ENCODE results near the gene NEUROD1.

Gene NEUROD1

DNA sequence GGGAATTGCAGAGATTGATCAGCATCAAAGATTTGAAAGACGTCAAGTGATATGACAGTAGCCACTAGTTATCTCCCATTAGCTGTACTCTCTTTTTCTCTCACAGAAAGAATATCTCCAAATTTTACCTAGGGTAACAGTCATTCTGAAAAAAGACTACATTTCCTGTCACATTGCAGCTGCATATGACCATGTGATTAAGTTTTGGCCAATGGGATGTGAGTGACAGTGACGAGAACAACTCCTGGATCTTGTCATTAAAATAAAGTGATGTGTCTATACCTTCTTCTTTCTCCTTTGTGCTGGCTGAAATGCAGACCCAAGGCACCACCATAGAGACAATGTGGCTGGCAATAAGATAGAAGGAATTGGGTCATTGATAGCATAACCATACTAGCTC lies 10.5 kb upstream of the NEUROD1 start:
- H3K9me3 ChIP-seq (ENCODE audit: control insufficient read depth in 2 of 2, low read length in 2 of 2) = no peaks in the 10 kb centered on the region
- H3K4me3 ChIP-seq (ENCODE audit: low read length in 2 of 2) = no peak overlapping the region
- H3K27me3 ChIP-seq (ENCODE audit: control insufficient read depth in 1 of 2, insufficient read depth in 2 of 2, low read length in 2 of 2) = peaks cover 3 to 5% of the 10 kb centered on the region in 2 donors
- no peaks in the 10 kb centered on the region for H3K36me3 ChIP-seq (ENCODE audit: control insufficient read depth in 2 of 2, insufficient read depth in 2 of 2, low read length in 2 of 2)
- no peak overlapping the region for H3K27ac ChIP-seq (ENCODE audit: low read length)
- no peaks in the 10 kb centered on the region for H3K4me1 ChIP-seq (ENCODE audit: control insufficient read depth, insufficient read depth, low read length)
- no peak overlapping the region for H3K9ac ChIP-seq (ENCODE audit: low read length in 2 of 2)

DNA sequence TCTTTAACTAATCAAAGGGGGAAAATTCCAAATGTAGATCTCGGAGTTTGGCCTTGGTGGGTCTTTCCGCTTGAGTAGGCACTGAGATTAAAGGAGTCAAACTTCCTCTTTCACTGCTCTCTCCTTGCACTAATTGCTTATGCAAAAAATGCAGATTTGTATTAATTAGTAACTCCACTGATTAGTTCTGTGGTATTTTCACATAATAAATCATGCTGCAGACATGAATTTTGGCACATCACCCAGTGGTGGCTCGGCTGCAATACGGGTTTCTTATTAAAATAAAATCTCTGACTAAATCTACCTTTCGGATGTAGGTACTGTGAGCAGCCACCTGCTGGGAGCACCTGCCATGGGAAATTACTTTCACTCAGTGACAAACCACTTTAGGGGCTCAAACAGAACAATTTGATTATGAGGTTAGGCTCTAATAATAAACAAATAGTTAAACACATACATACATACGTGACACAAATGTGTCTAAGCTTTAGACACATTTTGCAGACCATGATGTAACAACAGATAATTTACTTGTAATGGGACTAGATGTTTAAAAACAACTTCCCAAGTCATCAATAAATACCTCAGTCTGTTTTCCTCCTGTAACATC lies 6.4 kb upstream of the NEUROD1 start:
- Histone ChIP-seq H3K9ac (ENCODE audit: low read length in 2 of 2) (no peak overlapping the region), H3K4me1 (ENCODE audit: control insufficient read depth, insufficient read depth, low read length) (peaks cover 13% of the 10 kb centered on the region), H3K9me3 (ENCODE audit: control insufficient read depth in 2 of 2, low read length in 2 of 2) (no peaks in the 10 kb centered on the region), H3K4me3 (ENCODE audit: low read length in 2 of 2) (no peak overlapping the region), H3K27ac (ENCODE audit: low read length) (no peak overlapping the region), H3K36me3 (ENCODE audit: control insufficient read depth in 2 of 2, insufficient read depth in 2 of 2, low read length in 2 of 2) (no peaks in the 10 kb centered on the region), H3K27me3 (ENCODE audit: control insufficient read depth in 1 of 2, insufficient read depth in 2 of 2, low read length in 2 of 2) (peaks cover 38 to 42% of the 10 kb centered on the region in 2 donors)

DNA sequence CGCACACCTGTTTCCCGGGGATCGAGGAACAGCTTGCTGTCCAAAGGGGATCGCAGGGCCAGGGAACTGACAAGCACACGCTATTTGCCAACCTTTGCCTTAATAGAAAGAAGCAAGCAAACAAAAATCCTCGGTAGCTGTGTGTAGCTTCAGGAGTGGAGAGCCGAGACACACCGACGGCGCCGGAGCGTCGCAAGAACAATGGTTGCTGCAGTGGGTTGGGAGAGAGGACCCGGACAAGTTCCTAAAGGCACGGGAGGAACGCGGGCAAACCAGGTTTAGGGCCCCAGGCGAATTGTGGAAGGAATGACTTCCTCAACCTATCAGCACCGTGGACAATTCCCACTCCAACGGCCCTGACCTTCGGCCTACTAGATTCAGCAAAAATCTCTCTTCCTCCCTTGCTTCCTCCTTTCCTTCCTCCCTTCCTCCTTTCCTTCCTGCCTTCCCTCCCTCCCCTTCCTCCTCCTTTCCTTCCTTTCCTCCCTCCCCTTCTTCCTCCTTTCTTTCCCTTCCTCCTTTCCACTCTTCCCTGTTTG lies 4.9 kb upstream of the NEUROD1 start:
- H3K27ac ChIP-seq (ENCODE audit: low read length) = no peak overlapping the region
- H3K4me1 ChIP-seq (ENCODE audit: control insufficient read depth, insufficient read depth, low read length) = peaks cover 19% of the 10 kb centered on the region
- peaks cover 0 to 3% of the 10 kb centered on the region in 2 donors for H3K9me3 ChIP-seq (ENCODE audit: control insufficient read depth in 2 of 2, low read length in 2 of 2)
- peaks cover 49 to 57% of the 10 kb centered on the region in 2 donors for H3K27me3 ChIP-seq (ENCODE audit: control insufficient read depth in 1 of 2, insufficient read depth in 2 of 2, low read length in 2 of 2)
- no peak overlapping the region for H3K4me3 ChIP-seq (ENCODE audit: low read length in 2 of 2)
- H3K9ac ChIP-seq (ENCODE audit: low read length in 2 of 2) = no peak overlapping the region
- H3K36me3 ChIP-seq (ENCODE audit: control insufficient read depth in 2 of 2, insufficient read depth in 2 of 2, low read length in 2 of 2) = no peaks in the 10 kb centered on the region

DNA sequence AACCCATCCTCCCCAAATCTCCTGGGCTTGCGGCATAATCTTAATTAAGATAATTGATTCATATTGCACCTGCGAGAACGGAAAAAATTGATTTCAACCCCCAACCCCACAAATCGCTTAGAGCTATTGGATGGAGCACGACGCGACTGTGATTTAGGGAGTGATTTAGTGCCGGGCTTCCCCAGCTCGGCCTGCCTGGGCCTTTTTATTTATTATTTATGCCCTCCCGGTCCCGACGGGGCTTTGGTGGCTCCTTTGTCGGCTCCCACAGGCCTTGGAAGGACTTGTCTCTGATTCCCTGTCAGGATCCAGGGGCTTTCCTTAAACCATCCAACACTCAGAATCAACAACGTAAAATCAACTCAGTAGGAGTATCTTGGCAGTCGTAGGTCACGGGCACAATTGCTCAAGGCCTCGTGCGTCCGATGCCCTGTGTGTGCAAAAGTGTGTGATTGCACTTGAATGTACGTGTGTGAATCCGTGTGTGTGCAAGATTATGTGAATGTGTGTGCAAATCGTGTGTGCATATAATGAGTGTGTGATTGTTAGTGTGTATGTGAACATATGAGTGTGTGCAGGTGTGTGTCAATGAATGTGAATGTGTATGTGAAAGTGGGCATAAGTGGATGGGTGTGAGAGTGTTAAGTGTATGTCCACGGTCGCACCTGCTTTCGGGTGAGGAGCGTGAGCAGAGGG lies 4.3 kb upstream of the NEUROD1 start:
- Histone ChIP-seq H3K4me1 (ENCODE audit: control insufficient read depth, insufficient read depth, low read length) (peaks cover 19% of the 10 kb centered on the region), H3K27ac (ENCODE audit: low read length) (no peak overlapping the region), H3K9ac (ENCODE audit: low read length in 2 of 2) (no peak overlapping the region), H3K4me3 (ENCODE audit: low read length in 2 of 2) (no peak overlapping the region), H3K9me3 (ENCODE audit: control insufficient read depth in 2 of 2, low read length in 2 of 2) (peaks cover 0 to 3% of the 10 kb centered on the region in 2 donors), H3K36me3 (ENCODE audit: control insufficient read depth in 2 of 2, insufficient read depth in 2 of 2, low read length in 2 of 2) (no peaks in the 10 kb centered on the region), H3K27me3 (ENCODE audit: control insufficient read depth in 1 of 2, insufficient read depth in 2 of 2, low read length in 2 of 2) (peaks cover 49 to 63% of the 10 kb centered on the region in 2 donors)

DNA sequence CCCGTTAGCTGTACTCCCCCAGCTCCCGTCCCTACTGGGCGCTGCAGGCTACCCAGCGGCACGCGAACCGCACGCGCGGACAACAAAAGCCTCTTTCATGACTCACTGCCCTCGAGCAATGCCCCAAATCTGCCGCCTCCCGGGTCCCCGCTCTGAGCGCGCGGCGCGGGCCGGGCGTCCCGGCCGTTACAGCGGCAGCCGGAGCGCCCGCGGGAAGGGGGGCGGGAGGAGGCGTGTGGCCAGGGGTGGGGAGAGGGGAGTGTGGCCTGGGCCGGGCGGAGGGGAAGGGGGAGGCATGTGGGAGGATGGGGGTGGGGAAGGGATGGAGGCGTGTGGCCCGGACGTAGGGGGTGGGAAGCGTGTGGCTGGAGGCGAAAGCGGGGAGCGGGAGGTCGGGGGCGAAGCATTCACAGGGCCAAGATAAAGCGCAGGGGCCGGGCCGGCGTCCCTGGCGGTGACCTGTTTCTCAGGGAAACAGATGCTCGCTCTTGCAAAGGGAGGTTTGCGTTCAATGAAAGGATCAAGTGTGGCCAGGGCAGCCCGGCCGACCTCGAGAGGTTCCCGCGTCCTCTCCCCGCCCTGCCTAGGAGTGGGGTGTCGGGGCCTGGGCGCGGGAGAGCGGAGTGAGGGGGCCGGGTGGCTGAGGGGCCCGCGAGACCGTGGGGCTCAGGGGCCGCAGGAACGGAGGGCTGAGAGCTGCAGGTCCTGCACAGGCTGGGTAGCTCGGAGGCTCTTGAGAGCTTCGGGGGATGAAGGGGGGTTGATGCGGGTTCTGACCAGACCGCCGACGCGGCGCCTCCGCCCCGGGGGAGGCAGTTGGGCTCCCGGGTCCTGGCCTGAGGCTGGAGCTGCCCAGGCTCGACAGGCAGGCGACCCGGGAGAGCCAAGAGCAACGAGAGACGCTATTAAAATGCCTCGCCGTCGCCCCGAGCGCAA lies 3.5 kb upstream of the NEUROD1 start:
- Histone ChIP-seq H3K9me3 (ENCODE audit: control insufficient read depth in 2 of 2, low read length in 2 of 2) (peaks cover 0 to 3% of the 10 kb centered on the region in 2 donors), H3K4me1 (ENCODE audit: control insufficient read depth, insufficient read depth, low read length) (peaks cover 19% of the 10 kb centered on the region), H3K27ac (ENCODE audit: low read length) (no peak overlapping the region), H3K36me3 (ENCODE audit: control insufficient read depth in 2 of 2, insufficient read depth in 2 of 2, low read length in 2 of 2) (no peaks in the 10 kb centered on the region), H3K9ac (ENCODE audit: low read length in 2 of 2) (no peak overlapping the region), H3K4me3 (ENCODE audit: low read length in 2 of 2) (peak overlapping the region in 1 of 2 donors; percentile 40), H3K27me3 (ENCODE audit: control insufficient read depth in 1 of 2, insufficient read depth in 2 of 2, low read length in 2 of 2) (peaks cover 55 to 71% of the 10 kb centered on the region in 2 donors)

DNA sequence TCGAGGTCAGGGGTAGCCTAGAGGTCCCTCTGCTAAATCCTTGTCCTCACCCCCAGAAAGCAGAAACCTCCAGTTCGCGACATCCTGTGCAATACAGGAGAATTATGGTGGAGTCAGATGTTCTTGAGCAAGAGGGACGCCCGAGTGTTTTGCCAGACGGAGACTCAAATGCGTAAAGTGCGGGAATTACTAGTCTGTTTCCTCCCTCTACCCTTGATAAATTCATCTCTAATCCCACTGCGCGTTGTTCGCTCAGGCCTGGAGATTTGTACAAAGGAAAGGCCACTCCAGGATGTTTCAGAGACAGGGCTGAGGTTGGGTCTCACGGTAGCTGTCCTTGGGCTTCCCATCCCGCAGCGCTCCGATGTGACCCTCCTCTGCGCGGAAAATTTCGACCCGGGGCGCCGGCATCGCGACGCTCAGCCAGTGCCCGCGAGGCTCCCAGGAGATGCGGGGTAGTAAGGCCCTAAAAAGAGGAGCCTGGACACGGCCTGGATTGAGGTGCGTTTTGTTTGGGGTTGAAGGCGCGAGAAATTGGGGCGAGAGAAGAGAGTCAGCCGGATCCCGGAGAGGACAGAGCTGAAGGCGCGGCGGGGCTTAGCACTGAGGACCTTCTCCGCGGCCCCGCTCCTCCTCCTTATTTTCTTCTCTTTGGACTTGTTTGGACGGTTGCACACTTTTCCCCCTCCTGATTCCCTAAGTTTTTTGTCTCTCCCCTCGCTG lies 2.6 kb upstream of the NEUROD1 start:
- Histone ChIP-seq H3K4me1 (ENCODE audit: control insufficient read depth, insufficient read depth, low read length) (peaks cover 19% of the 10 kb centered on the region), H3K27me3 (ENCODE audit: control insufficient read depth in 1 of 2, insufficient read depth in 2 of 2, low read length in 2 of 2) (peaks cover 61 to 76% of the 10 kb centered on the region in 2 donors), H3K9ac (ENCODE audit: low read length in 2 of 2) (no peak overlapping the region), H3K27ac (ENCODE audit: low read length) (no peak overlapping the region), H3K9me3 (ENCODE audit: control insufficient read depth in 2 of 2, low read length in 2 of 2) (peaks cover 0 to 3% of the 10 kb centered on the region in 2 donors), H3K4me3 (ENCODE audit: low read length in 2 of 2) (peak overlapping the region in 1 of 2 donors; percentile 40), H3K36me3 (ENCODE audit: control insufficient read depth in 2 of 2, insufficient read depth in 2 of 2, low read length in 2 of 2) (no peaks in the 10 kb centered on the region)

DNA sequence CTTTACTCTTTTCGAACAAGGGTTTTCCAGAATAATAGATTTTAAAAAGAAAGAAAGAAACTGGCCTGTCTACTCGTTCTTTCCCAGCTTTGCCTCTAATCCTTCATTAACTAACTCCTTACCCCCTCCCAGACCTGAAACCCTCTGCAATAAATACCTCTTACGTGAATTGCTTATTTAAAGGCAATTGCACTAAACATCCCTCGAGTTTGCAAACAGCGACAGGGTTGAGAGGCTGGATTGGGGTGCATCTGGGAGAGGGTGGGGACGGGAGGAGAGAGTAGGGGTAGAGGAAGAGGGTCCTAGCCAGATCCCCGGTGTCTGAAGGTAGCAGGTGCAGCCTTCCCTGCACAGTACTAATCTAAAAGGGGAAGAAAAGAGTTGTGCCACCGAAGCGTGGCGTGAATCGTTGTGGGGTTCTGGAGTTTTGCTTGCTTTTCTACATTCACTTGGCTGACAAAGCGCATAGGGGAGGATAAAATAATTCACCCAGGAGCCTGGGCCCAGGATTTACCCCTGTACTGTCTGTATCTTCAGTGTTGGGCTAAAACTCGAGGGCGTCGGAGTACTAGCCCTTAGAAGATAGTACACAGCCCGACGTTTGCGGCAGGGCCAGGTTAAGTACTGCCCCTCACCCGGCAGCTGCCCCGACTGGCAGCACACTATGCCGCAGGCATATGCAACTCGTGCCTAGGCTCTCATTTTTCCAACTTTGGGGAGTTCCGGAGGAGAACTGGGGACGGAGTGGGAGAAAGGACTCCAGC lies 1.9 kb upstream of the NEUROD1 start:
- no peak overlapping the region for H3K9ac ChIP-seq (ENCODE audit: low read length in 2 of 2)
- H3K27ac ChIP-seq (ENCODE audit: low read length) = no peak overlapping the region
- peaks cover 0 to 3% of the 10 kb centered on the region in 2 donors for H3K9me3 ChIP-seq (ENCODE audit: control insufficient read depth in 2 of 2, low read length in 2 of 2)
- peaks cover 19% of the 10 kb centered on the region for H3K4me1 ChIP-seq (ENCODE audit: control insufficient read depth, insufficient read depth, low read length)
- no peak overlapping the region for H3K4me3 ChIP-seq (ENCODE audit: low read length in 2 of 2)
- H3K36me3 ChIP-seq (ENCODE audit: control insufficient read depth in 2 of 2, insufficient read depth in 2 of 2, low read length in 2 of 2) = no peaks in the 10 kb centered on the region
- peaks cover 66 to 82% of the 10 kb centered on the region in 2 donors for H3K27me3 ChIP-seq (ENCODE audit: control insufficient read depth in 1 of 2, insufficient read depth in 2 of 2, low read length in 2 of 2)

DNA sequence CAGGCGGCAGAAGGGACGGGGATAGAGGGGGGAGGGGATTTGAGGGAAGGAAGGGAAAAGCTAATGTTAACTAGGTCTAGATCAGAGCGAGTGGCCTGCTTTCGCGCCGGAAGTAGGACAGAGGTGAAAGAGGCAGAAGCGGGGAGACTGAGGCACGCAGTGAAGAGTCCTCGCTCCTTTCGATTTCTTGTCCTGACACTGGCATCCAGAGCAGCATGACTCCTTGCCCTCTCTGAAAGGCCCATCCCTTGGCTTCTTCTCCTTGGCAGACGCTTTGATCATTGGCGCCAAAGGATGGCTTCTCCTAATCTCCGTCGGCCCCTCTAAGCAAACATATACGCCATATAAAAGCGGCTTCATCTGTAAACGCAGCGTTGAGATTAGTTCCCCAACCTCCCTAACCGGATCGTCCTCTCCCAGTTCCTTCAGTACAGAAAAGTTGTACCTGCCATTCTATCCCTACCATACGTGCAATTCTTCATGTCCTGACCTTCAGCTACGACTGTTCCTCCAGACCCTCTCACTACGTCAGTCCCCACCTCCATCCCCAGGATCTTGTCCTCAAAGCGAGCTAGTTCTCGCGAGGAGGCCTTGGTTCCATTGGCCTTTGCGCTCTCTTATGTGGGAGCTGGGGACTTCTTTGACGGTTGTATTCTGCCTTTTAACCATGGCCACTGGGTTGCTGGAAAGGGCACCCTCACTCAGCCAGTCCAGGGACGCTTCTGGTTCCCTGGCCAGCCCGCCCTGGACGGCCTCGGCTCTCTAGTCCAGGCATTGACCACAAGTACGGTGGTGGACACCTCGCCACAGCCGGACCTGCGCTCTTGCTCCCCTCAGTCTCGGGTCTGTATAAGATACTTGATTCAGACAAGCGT lies 857 bp upstream of the NEUROD1 start:
- Histone ChIP-seq H3K4me3 (ENCODE audit: low read length in 2 of 2) (peak overlapping the region; percentile 21 to 44), H3K27me3 (ENCODE audit: control insufficient read depth in 1 of 2, insufficient read depth in 2 of 2, low read length in 2 of 2) (peaks cover 63 to 82% of the 10 kb centered on the region in 2 donors)

DNA sequence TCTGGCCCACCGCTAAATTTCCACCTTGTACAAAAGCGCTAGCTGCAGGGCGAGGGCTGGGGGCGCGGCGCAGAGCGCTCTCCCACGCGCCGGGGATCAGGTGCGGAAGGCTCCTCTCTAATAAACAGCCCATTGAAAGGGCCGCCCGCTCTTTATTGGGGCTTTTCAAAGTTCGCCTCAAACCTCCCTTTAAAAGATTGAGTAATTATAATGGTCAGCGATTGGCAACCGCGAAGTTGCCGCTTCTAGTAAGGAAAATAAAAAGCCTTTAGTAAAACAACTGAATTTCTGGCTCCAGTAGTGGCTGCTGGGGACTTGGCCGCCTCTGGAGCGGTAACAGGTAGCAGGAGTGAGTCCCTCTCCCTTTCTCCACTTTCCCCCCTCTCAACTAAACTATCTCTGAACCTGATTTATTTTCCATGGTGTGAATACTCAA lies 755 bp downstream of the NEUROD1 start:
- no peak overlapping the region for H3K9ac ChIP-seq (ENCODE audit: low read length in 2 of 2)
- no peak overlapping the region for H3K27ac ChIP-seq (ENCODE audit: low read length)
- H3K4me1 ChIP-seq (ENCODE audit: control insufficient read depth, insufficient read depth, low read length) = peaks cover 16% of the 10 kb centered on the region
- peaks cover 0 to 3% of the 10 kb centered on the region in 2 donors for H3K9me3 ChIP-seq (ENCODE audit: control insufficient read depth in 2 of 2, low read length in 2 of 2)
- no peaks in the 10 kb centered on the region for H3K36me3 ChIP-seq (ENCODE audit: control insufficient read depth in 2 of 2, insufficient read depth in 2 of 2, low read length in 2 of 2)
- H3K4me3 ChIP-seq (ENCODE audit: low read length in 2 of 2) = no peak overlapping the region
- H3K27me3 ChIP-seq (ENCODE audit: control insufficient read depth in 1 of 2, insufficient read depth in 2 of 2, low read length in 2 of 2) = peaks cover 53 to 72% of the 10 kb centered on the region in 2 donors

More for the DNA sequence above, 857 bp upstream of the NEUROD1 start:
- no peak overlapping the region for H3K27ac ChIP-seq (ENCODE audit: low read length)
- H3K36me3 ChIP-seq (ENCODE audit: control insufficient read depth in 2 of 2, insufficient read depth in 2 of 2, low read length in 2 of 2) = no peaks in the 10 kb centered on the region
- H3K9me3 ChIP-seq (ENCODE audit: control insufficient read depth in 2 of 2, low read length in 2 of 2) = peaks cover 0 to 3% of the 10 kb centered on the region in 2 donors
- H3K9ac ChIP-seq (ENCODE audit: low read length in 2 of 2) = no peak overlapping the region
- H3K4me1 ChIP-seq (ENCODE audit: control insufficient read depth, insufficient read depth, low read length) = peaks cover 19% of the 10 kb centered on the region
